ENCODE results near the gene PTPRB.

PTPRB gene

GRCh38 chr12:70590549-70591226, 46.5 kb downstream of the PTPRB start:
- TF ChIP-seq CTCF (IDR thresholded peaks at IDR 0.05; ENCODE audit: low read depth, low read length) = no peak
- no peak for DNase-seq (ENCODE audit: low read depth in 2 of 2)
- no peak overlapping the region for H3K4me3 ChIP-seq (replicated peaks in 1 of 2; ENCODE audit: low read depth in 2 of 2, low read length in 2 of 2)

DNA sequence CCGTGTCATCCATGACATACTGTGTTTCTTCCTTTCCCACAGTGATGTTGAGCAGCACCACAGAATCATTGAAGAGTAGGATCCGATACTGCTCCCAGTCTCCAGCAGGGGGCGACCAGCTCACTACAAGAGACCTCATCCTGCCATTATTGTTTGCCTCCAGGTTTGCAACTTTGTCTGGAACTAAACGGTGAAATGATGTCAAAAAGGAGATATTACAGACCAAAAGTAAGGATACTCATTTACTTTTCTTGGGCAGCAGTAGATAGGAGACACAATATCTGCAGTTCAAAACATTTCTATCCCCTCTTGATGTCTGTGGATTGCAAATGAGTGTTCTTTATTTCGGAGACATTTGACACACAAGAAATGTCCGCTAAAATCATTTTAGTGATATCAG, 47.2 kb downstream of the PTPRB start:
- DNase-seq (ENCODE audit: low read depth in 2 of 2) = peak; percentile 87 to 91
- peak; percentile 85 for TF ChIP-seq CTCF (IDR thresholded peaks at IDR 0.05; ENCODE audit: low read depth, low read length)
- H3K4me3 ChIP-seq (replicated peaks in 1 of 2; ENCODE audit: low read depth in 2 of 2, low read length in 2 of 2) = no peak overlapping the region

DNA sequence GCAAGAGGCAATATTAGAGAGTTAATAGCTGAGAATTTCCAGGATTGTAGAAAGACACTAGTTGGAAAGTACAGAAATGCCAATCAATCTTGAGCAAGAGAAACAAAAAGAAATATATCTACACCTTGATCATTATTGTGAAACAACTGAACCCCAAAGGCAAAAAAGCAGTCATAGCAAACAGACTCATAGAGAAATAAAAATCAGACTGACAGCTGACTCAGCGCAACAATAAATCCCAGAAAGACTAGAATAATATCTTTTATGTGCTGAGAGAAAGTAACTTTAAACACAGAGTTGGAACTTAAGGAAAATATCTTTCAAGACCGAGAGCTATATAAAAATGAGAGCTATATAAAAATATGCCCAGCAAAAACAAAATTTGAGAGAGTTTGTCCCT, 52.9 kb downstream of the PTPRB start:
- no peak for TF ChIP-seq CTCF (IDR thresholded peaks at IDR 0.05; ENCODE audit: low read depth, low read length)
- H3K4me3 ChIP-seq (replicated peaks in 1 of 2; ENCODE audit: low read depth in 2 of 2, low read length in 2 of 2) = no peak overlapping the region
- DNase-seq (ENCODE audit: low read depth in 2 of 2) = no peak

GRCh38 chr12:70583251-70583650, 54.0 kb downstream of the PTPRB start:
- TF ChIP-seq CTCF (IDR thresholded peaks at IDR 0.05; ENCODE audit: low read depth, low read length) = no peak
- H3K4me3 ChIP-seq (replicated peaks in 1 of 2; ENCODE audit: low read depth in 2 of 2, low read length in 2 of 2) = no peak overlapping the region
- no peak for DNase-seq (ENCODE audit: low read depth in 2 of 2)

DNA sequence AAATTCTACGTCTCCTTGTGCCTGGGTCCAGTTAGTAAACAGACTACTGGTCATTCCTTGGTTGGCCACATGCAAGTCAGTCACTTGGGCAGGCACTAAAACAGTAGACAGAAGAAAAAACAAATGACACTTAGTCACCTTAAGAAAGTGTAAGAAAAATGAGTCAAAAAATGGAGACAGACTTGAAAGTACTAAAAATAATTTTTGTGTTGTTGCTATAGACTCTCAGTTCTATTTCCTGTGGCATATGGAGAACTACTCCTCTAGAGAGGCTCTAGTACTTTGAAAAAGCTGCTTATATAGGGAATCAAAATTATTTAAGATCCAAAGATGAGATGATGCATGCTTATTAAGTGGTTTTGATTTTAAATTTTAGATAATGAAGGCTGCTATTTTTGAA, 56.0 kb downstream of the PTPRB start:
- no peak overlapping the region for H3K4me3 ChIP-seq (replicated peaks in 1 of 2; ENCODE audit: low read depth in 2 of 2, low read length in 2 of 2)
- TF ChIP-seq CTCF (IDR thresholded peaks at IDR 0.05; ENCODE audit: low read depth, low read length) = no peak
- no peak for DNase-seq (ENCODE audit: low read depth in 2 of 2)

GRCh38 chr12:70577283-70577634, 60.0 kb downstream of the PTPRB start:
- no peak for TF ChIP-seq CTCF (IDR thresholded peaks at IDR 0.05; ENCODE audit: low read depth, low read length)
- DNase-seq (ENCODE audit: low read depth in 2 of 2) = no peak
- no peak overlapping the region for H3K4me3 ChIP-seq (replicated peaks in 1 of 2; ENCODE audit: low read depth in 2 of 2, low read length in 2 of 2)
